A549 (cell line): ENCODE data around the gene RARB. TPM values are rescaled to one million over a fixed set of nuclear protein-coding genes. Genes with fewer than 3 reads are reported as not detected.
A peak's percentile ranks its signal among the peaks of the same experiment; 100 is the strongest.

Experiments used
- ATAC-seq, 2 experiments: fragments of 200-7000 bp in 1 of 2; fragments of >200 bp in 1 of 2; cut with Nextera tagmentation in 1 of 2; cut with Tn5 transposase in 1 of 2; 3 replicates each; pipeline versions ENCODE4 v1.8.0 to v1.9.1; 2018 to 2020; ENCODE audit warnings: mild to moderate bottlenecking in 1 of 2, moderate library complexity in 1 of 2
- CTCF ChIA-PET: fragments of 300-600 bp; sonication (Branson Sonifier 250); formaldehyde crosslinking; extraction: SDS; loops from one replicate; lab custom pipeline; 2021; ENCODE audit warnings: antibody characterized with exemption, inconsistent platforms; lab: Yijun Ruan, JAX
- POLR2A ChIA-PET: fragments of 350-600 bp; formaldehyde crosslinking; extraction: SDS; loops from one replicate; lab custom pipeline; 2021; ENCODE audit warnings: antibody characterized with exemption, inconsistent platforms; lab: Yijun Ruan, JAX
- DNase-seq, 2 experiments: peaks; one replicate each; pipeline versions ENCODE4 v3.0.0 to v3.0.0-alpha.2; 2011 to 2016; ENCODE audit warnings: low read depth in 1 of 2, low spot score in 1 of 2
- FAIRE-seq: peaks from 2 replicates; lab custom pipeline; 2011; peaks lifted over from hg19 to GRCh38; lab: Jason Lieb, UNC
- H3K27ac ChIP-seq, 2 experiments: fragments of >200 bp; sonication (Bioruptor Twin); formaldehyde crosslinking; 3 replicates each; pipeline ENCODE4 v1.5.1; 2016 to 2017
- H3K4me1 ChIP-seq: fragments of >200 bp; sonication (Bioruptor Twin); formaldehyde crosslinking; 3 replicates; pipeline ENCODE4 v1.6.1; 2016
- H3K4me2 ChIP-seq: fragments of >200 bp; sonication (Bioruptor Twin); formaldehyde crosslinking; 3 replicates; pipeline ENCODE4 v1.6.1; 2016
- H3K4me3 ChIP-seq: fragments of >200 bp; sonication (Bioruptor Twin); formaldehyde crosslinking; 3 replicates; pipeline ENCODE4 v1.5.1; 2016
- H3K9me3 ChIP-seq: fragments of >200 bp; sonication (Bioruptor Twin); formaldehyde crosslinking; 3 replicates; pipeline ENCODE4 v1.6.1; 2016
- BCL3 ChIP-seq: fragments of >200 bp; sonication (Bioruptor Twin); formaldehyde crosslinking; IDR thresholded peaks from 3 replicates; pipeline ENCODE4 v1.6.1; 2016
- BHLHE40 ChIP-seq: IDR thresholded peaks from 2 replicates; pipeline ENCODE4 v1.6.1; 2012; ENCODE audit warnings: low read depth, low read length, inconsistent platforms
- CEBPB ChIP-seq, 2 experiments: fragments of >200 bp in 1 of 2; sonication (Bioruptor Twin) in 1 of 2; formaldehyde crosslinking in 1 of 2; IDR thresholded peaks; 2 replicates each; pipeline ENCODE4 v1.6.1; 2012 to 2016
- CHD4 ChIP-seq: fragments of 200-600 bp; sonication (generic); IDR thresholded peaks from 2 replicates; pipeline ENCODE4 v1.6.1; 2016; ENCODE audit warnings: antibody characterized with exemption, mild to moderate bottlenecking, borderline replicate concordance
- EHF ChIP-seq: fragments of 250-450 bp; sonication (Bioruptor Pico); IDR thresholded peaks from 2 replicates; pipeline ENCODE4 v1.5.0; 2020; ENCODE audit warnings: mild to moderate bottlenecking
- EP300 ChIP-seq, 2 experiments: fragments of >200 bp; sonication (Bioruptor Twin); formaldehyde crosslinking; IDR thresholded peaks; 2 replicates in 1 of 2; 3 replicates in 1 of 2; pipeline ENCODE4 v1.6.1; 2016 to 2017
- ESRRA ChIP-seq: fragments of 150-350 bp; IDR thresholded peaks from 2 replicates; pipeline ENCODE4 v1.6.1; 2014; ENCODE audit warnings: mild to moderate bottlenecking, low read length, borderline replicate concordance
- FOSL2 ChIP-seq, 2 experiments: fragments of 450-650 bp in 1 of 2; fragments of >200 bp in 1 of 2; sonication (Bioruptor Twin) in 1 of 2; formaldehyde crosslinking; IDR thresholded peaks; 2 replicates each; pipeline versions ENCODE4 v1.5.0 to v1.6.1; 2016 to 2020; ENCODE audit warnings: mild to moderate bottlenecking in 1 of 2, moderate library complexity in 1 of 2
- FOXS1 ChIP-seq: fragments of 250-450 bp; sonication (Bioruptor Pico); IDR thresholded peaks from 2 replicates; pipeline ENCODE4 v1.5.0; 2020; ENCODE audit warnings: mild to moderate bottlenecking, moderate library complexity
- GATA3 ChIP-seq: IDR thresholded peaks from 2 replicates; pipeline ENCODE4 v1.6.1; 2012; ENCODE audit warnings: borderline replicate concordance
- HEYL ChIP-seq: fragments of 250-450 bp; sonication (Bioruptor Pico); IDR thresholded peaks from 2 replicates; pipeline ENCODE4 v1.8.0; 2021; ENCODE audit warnings: mild to moderate bottlenecking, moderate library complexity
- HOXA7 ChIP-seq: fragments of 250-450 bp; sonication (Bioruptor Pico); IDR thresholded peaks from 2 replicates; pipeline ENCODE4 v1.5.0; 2020; ENCODE audit warnings: mild to moderate bottlenecking, moderate library complexity
- HOXB13 ChIP-seq: fragments of 250-450 bp; sonication (Bioruptor Pico); IDR thresholded peaks from 2 replicates; pipeline ENCODE4 v1.5.0; 2020; ENCODE audit warnings: low read depth, mild to moderate bottlenecking, moderate library complexity
- JUN ChIP-seq, 2 experiments: fragments of >200 bp; sonication (Bioruptor Twin); formaldehyde crosslinking; IDR thresholded peaks; 2 replicates in 1 of 2; 3 replicates in 1 of 2; pipeline ENCODE4 v1.6.1; 2016 to 2017
- JUNB ChIP-seq: fragments of >200 bp; sonication (Bioruptor Twin); formaldehyde crosslinking; IDR thresholded peaks from 2 replicates; pipeline ENCODE4 v1.6.1; 2016
- MAFK ChIP-seq: fragments of 450-650 bp; IDR thresholded peaks from 2 replicates; pipeline ENCODE4 v1.6.1; 2014; ENCODE audit not compliant: partially characterized antibody
- MAZ ChIP-seq: fragments of 150-350 bp; IDR thresholded peaks from 2 replicates; pipeline ENCODE4 v1.6.1; 2014; ENCODE audit warnings: antibody characterized with exemption, low read depth, low read length, borderline replicate concordance
- MYC ChIP-seq: IDR thresholded peaks from 2 replicates; pipeline ENCODE4 v1.6.1; 2012; ENCODE audit warnings: mild to moderate bottlenecking, inconsistent platforms, low read length, improper control_type of control experiment, borderline replicate concordance
- NPAS2 ChIP-seq: fragments of 250-450 bp; sonication (Bioruptor Pico); IDR thresholded peaks from 2 replicates; pipeline ENCODE4 v1.8.0; 2022; ENCODE audit warnings: mild to moderate bottlenecking, moderate library complexity, borderline replicate concordance
- POLR2A ChIP-seq: IDR thresholded peaks from 2 replicates; pipeline ENCODE4 v1.6.1; 2012; ENCODE audit warnings: mild to moderate bottlenecking, low read length
- RAD21 ChIP-seq, 2 experiments: fragments of >200 bp in 1 of 2; sonication (Bioruptor Twin) in 1 of 2; formaldehyde crosslinking in 1 of 2; IDR thresholded peaks in 1 of 2; conservative IDR thresholded peaks in 1 of 2; 2 replicates in 1 of 2; 3 replicates in 1 of 2; pipeline ENCODE4 v1.6.1; 2012 to 2018; ENCODE audit warnings: inconsistent platforms in 1 of 2
- RNF2 ChIP-seq: fragments of 200-600 bp; sonication (generic); IDR thresholded peaks from 2 replicates; pipeline ENCODE4 v1.6.1; 2016; ENCODE audit warnings: low read depth, mild to moderate bottlenecking, antibody characterized with exemption, moderate library complexity, borderline replicate concordance
- ZC3H11A ChIP-seq: fragments of 450-650 bp; IDR thresholded peaks from 2 replicates; pipeline ENCODE4 v1.6.1; 2014; ENCODE audit warnings: antibody characterized with exemption, mild to moderate bottlenecking
- ZFP36 ChIP-seq: fragments of 450-650 bp; IDR thresholded peaks from 2 replicates; pipeline ENCODE4 v1.6.1; 2014; ENCODE audit warnings: borderline replicate concordance; ENCODE audit not compliant: partially characterized antibody
- ZNF302 ChIP-seq: fragments of 250-450 bp; sonication (Bioruptor Pico); IDR thresholded peaks from 2 replicates; pipeline ENCODE4 v1.9.0; 2021; ENCODE audit warnings: inconsistent platforms, mild to moderate bottlenecking, moderate library complexity
- ZSCAN20 ChIP-seq: fragments of 250-450 bp; sonication (Bioruptor Pico); IDR thresholded peaks from 2 replicates; pipeline ENCODE4 v1.8.0; 2022; ENCODE audit warnings: mild to moderate bottlenecking, moderate library complexity
- WGBS: methylation state at CpG from one replicate; pipeline ENCODE4 v1.1.6; 2017; ENCODE audit errors: missing lambda C conversion rate; 5-methylcytosine and 5-hydroxymethylcytosine counted together
- polyA plus RNA-seq, 4 experiments: library from polyadenylated mRNA; depleted of rRNA in 3 of 4; stranded (reverse); fragments of >200 nt; fragmentation: RNase III in 1 of 4; extraction: RNeasy Plus Mini Kit Qiagen cat#74134 plus additional on column Dnase treatment in 1 of 4; gene quantifications; 2 replicates in 3 of 4; 3 replicates in 1 of 4; pipeline ENCODE4 v1.2.3, GENCODE V29; 2011 to 2017
- TF ChIP-seq, protein P1 (sequence below): fragments of 450-650 bp; IDR thresholded peaks from 2 replicates; pipeline ENCODE4 v1.6.1; 2014; ENCODE audit warnings: antibody characterized with exemption
- TF ChIP-seq, protein P2 (sequence below): IDR thresholded peaks from 2 replicates; pipeline ENCODE4 v1.6.1; 2012

Gene RARB
- polyA plus RNA-seq, 2 of the 4 experiments (the other 2 are of a cell fraction), result 24.5 to 30.8 TPM

- TF ChIP-seq ZNF302, result no peak
- TF ChIP-seq RNF2, result no peak
- no peak for TF ChIP-seq FOXS1 (CRISPR knock-in tag)
These were observed 155.3 kb downstream of the RARB start (continued) for GRCh38 chr3:25583343-25583742.

- DNase-seq (no peak), FAIRE-seq (no peak), ATAC-seq (no peak)
- CTCF ChIA-PET, result interaction anchor here (6.4 kb wide), 1 partner anchor 10 kb away, joined by 45 read pairs; no protein-coding TSS in a partner anchor
- H3K4me1 ChIP-seq, result peaks cover 55% of the 10 kb centered on the region
- TF ChIP-seq ESRRA (no peak), CEBPB (IDR thresholded peaks at IDR 0.05) (no peak), MAFK (no peak), HEYL (CRISPR knock-in tag) (no peak), MAZ (no peak), EHF (CRISPR knock-in tag) (no peak), RAD21 (conservative IDR thresholded peaks at IDR 0.05 in 1 of 2, IDR thresholded peaks at IDR 0.05 in 1 of 2) (no peak), HOXB13 (CRISPR knock-in tag) (no peak), ZSCAN20 (CRISPR knock-in tag) (no peak), JUNB (no peak), ZNF302 (no peak), JUN (IDR thresholded peaks at IDR 0.05) (no peak), EP300 (IDR thresholded peaks at IDR 0.05) (no peak), FOSL2 (IDR thresholded peaks at IDR 0.05) (no peak), FOSL2 (CRISPR knock-in tag; IDR thresholded peaks at IDR 0.05) (no peak), BHLHE40 (no peak), HOXA7 (CRISPR knock-in tag) (no peak), GATA3 (no peak), CHD4 (no peak)
- TF ChIP-seq, protein P1, sequence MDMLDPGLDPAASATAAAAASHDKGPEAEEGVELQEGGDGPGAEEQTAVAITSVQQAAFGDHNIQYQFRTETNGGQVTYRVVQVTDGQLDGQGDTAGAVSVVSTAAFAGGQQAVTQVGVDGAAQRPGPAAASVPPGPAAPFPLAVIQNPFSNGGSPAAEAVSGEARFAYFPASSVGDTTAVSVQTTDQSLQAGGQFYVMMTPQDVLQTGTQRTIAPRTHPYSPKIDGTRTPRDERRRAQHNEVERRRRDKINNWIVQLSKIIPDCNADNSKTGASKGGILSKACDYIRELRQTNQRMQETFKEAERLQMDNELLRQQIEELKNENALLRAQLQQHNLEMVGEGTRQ, result no peak
- TF ChIP-seq, protein P2, sequence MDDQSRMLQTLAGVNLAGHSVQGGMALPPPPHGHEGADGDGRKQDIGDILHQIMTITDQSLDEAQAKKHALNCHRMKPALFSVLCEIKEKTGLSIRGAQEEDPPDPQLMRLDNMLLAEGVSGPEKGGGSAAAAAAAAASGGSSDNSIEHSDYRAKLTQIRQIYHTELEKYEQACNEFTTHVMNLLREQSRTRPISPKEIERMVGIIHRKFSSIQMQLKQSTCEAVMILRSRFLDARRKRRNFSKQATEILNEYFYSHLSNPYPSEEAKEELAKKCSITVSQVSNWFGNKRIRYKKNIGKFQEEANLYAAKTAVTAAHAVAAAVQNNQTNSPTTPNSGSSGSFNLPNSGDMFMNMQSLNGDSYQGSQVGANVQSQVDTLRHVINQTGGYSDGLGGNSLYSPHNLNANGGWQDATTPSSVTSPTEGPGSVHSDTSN, result no peak
- no peaks in the 10 kb centered on the region for H3K9me3 ChIP-seq
- POLR2A ChIA-PET, result interaction anchor here (1.0 to 1.6 kb wide), 2 partner anchors 10 to 156 kb away, joined by 3 to 6 read pairs; partner anchors contain the start of gene RARB
- H3K27ac ChIP-seq, result peak overlapping the region; percentile 87 to 97
- WGBS, result 72% methylated on average over 17 of the region's 17 CpGs
- H3K4me2 ChIP-seq, result peak overlapping the region; percentile 20; the same call in 1 of the 3 replicates
- no peak overlapping the region for H3K4me3 ChIP-seq
These were observed 156.1 kb downstream of the RARB start for GRCh38 chr3:25584011-25584789.

DNA sequence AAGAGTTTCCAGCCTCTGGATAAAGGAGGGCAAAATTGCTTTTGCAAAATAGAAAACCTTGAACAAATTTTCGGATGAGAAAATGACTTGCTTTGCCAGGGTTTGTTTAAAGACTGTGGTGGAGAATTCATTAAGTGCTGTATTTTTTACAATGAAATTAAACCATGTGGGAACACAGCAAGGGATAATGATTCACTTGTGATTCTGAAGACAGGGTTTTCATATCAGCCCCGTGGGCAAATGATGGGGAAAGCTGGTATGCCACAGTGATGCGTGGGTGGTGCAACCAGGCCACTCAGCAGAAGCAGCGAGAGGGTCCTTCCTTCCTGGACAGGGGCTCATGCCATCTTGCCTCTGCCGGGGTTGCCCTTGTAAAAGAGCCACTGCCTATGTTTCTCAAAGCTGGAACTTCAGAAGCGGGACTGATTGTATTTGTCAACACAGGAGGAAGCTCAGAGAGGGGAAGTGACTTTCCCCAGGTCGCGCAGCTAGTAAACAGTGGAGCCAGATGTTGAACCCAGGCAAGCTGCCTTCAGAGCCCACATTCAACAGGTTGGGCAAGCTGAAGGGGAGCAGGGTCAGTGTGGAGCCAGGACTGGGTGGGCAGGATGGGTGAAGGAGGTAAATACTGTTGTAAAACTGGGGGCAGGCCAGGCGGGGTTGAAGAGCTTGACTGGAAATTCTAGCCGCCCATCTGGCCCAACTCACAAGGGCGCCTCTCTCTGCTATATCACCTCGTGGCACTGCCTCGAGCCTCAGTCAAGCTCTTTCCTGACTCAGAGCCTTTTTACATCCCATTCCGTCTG is 157.5 kb downstream of the RARB start:
- no peak overlapping the region for H3K4me2 ChIP-seq
- ChIA-PET CTCF (interaction anchor here (0.8 to 6.4 kb wide), 5 partner anchors 9 to 623 kb away, joined by 3 to 45 read pairs (median 3); no protein-coding TSS in a partner anchor), POLR2A (interaction anchor here (0.7 to 1.6 kb wide), 4 partner anchors 8 to 158 kb away, joined by 3 to 6 read pairs (median 4); partner anchors contain the start of gene RARB)
- no peak overlapping the region for H3K4me3 ChIP-seq
- no peaks in the 10 kb centered on the region for H3K9me3 ChIP-seq
- H3K27ac ChIP-seq, result peak overlapping the region; percentile 87 to 97
- ATAC-seq, result no peak
- DNase-seq, result no peak
- FAIRE-seq, result no peak
- peaks cover 68% of the 10 kb centered on the region for H3K4me1 ChIP-seq
- 89% methylated on average over 14 of the region's 14 CpGs for WGBS
- TF ChIP-seq HOXA7 (CRISPR knock-in tag), result no peak
- no peak for TF ChIP-seq NPAS2 (CRISPR knock-in tag)
- no peak for TF ChIP-seq ZFP36
- TF ChIP-seq ZC3H11A, result no peak
- no peak for TF ChIP-seq POLR2A
- TF ChIP-seq JUNB, result no peak
- TF ChIP-seq, protein P2, result no peak
- no peak for TF ChIP-seq CHD4
- TF ChIP-seq BCL3, result no peak
- no peak for TF ChIP-seq MYC
